ENCODE data around the gene CDH4. TPM values are rescaled to one million over a fixed set of nuclear protein-coding genes. Genes with fewer than 3 reads are reported as not detected.
A peak's percentile ranks its signal among the peaks of the same experiment; 100 is the strongest.

Gene CDH4
- total RNA-seq, 1 donor from 2014 or later: 2.9 TPM

- Mint-ChIP-seq H3K4me3 (no peak overlapping the region), H3K27ac (no peak overlapping the region), H3K27me3 (ENCODE audit: insufficient read depth, low read depth) (no peaks in the 10 kb centered on the region), H3K9me3 (peaks cover 20% of the 10 kb centered on the region), H3K4me1 (peaks cover 22% of the 10 kb centered on the region), H3K36me3 (peaks cover 12% of the 10 kb centered on the region)
- Histone ChIP-seq H3K9ac (no peak overlapping the region), H2AFZ (replicated peaks) (no peak overlapping the region), H3F3A (ENCODE audit: low read depth) (no peaks in the 10 kb centered on the region), H3K36me3 (no peaks in the 10 kb centered on the region), H3K4me2 (no peak overlapping the region), H4K20me1 (ENCODE audit: low read depth) (no peaks in the 10 kb centered on the region), H3K4me1 (peaks cover 5% of the 10 kb centered on the region), H3K27me3 (no peaks in the 10 kb centered on the region), H3K27ac (no peak overlapping the region), H3K79me2 (ENCODE audit: low read depth) (no peaks in the 10 kb centered on the region), H3K4me3 (no peak overlapping the region), H3K9me3 (ENCODE audit: low read depth) (no peaks in the 10 kb centered on the region)
- no peak for DNase-seq (ENCODE audit: low spot score)
- no peak for TF ChIP-seq EZH2 (IDR thresholded peaks at IDR 0.05)
- TF ChIP-seq, protein P1, sequence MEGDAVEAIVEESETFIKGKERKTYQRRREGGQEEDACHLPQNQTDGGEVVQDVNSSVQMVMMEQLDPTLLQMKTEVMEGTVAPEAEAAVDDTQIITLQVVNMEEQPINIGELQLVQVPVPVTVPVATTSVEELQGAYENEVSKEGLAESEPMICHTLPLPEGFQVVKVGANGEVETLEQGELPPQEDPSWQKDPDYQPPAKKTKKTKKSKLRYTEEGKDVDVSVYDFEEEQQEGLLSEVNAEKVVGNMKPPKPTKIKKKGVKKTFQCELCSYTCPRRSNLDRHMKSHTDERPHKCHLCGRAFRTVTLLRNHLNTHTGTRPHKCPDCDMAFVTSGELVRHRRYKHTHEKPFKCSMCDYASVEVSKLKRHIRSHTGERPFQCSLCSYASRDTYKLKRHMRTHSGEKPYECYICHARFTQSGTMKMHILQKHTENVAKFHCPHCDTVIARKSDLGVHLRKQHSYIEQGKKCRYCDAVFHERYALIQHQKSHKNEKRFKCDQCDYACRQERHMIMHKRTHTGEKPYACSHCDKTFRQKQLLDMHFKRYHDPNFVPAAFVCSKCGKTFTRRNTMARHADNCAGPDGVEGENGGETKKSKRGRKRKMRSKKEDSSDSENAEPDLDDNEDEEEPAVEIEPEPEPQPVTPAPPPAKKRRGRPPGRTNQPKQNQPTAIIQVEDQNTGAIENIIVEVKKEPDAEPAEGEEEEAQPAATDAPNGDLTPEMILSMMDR (IDR thresholded peaks at IDR 0.05): no peak
- no peak for TF ChIP-seq EZH2phosphoT487 (IDR thresholded peaks at IDR 0.05)
Measured at GRCh38 chr20:61408951-61409740, 157.1 kb downstream of the CDH4 start.

DNA sequence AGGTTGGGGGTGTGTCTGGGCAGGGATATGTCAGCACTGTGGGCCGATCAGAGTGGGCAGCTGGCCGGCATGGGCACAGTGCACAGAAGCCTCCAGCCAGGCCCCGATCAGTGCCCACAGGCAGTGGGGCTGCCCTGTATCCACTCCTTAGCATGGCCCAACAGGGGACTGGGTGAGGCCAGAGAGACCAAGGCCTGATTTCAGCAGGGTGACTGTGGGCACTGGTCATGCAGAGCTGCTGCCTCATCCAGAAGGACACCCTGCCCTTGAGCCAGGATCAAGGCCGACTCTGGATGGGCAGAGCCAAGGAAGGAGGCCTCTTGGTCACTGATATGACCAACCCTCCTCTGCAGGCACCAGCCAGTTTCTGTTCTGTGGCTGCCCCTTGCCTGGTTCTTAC, 159.7 kb downstream of the CDH4 start:
- H3K4me2 ChIP-seq: no peak overlapping the region
- Mint-ChIP-seq H3K36me3 (peaks cover 7% of the 10 kb centered on the region), H3K27ac (no peak overlapping the region), H3K27me3 (ENCODE audit: insufficient read depth, low read depth) (no peaks in the 10 kb centered on the region), H3K9me3 (peaks cover 11% of the 10 kb centered on the region), H3K4me1 (peaks cover 27% of the 10 kb centered on the region), H3K4me3 (no peak overlapping the region)
- H4K20me1 ChIP-seq (ENCODE audit: low read depth): no peaks in the 10 kb centered on the region
- no peaks in the 10 kb centered on the region for H3K36me3 ChIP-seq
- H3F3A ChIP-seq (ENCODE audit: low read depth): no peaks in the 10 kb centered on the region
- no peak overlapping the region for H2AFZ ChIP-seq (replicated peaks)
- TF ChIP-seq EZH2phosphoT487 (IDR thresholded peaks at IDR 0.05) (no peak), EZH2 (IDR thresholded peaks at IDR 0.05) (no peak)
- no peak for DNase-seq (ENCODE audit: low spot score)
- no peak overlapping the region for H3K4me3 ChIP-seq
- no peak overlapping the region for H3K27ac ChIP-seq
- H3K9me3 ChIP-seq (ENCODE audit: low read depth): no peaks in the 10 kb centered on the region
- H3K4me1 ChIP-seq: peaks cover 2% of the 10 kb centered on the region
- no peak overlapping the region for H3K9ac ChIP-seq
- no peaks in the 10 kb centered on the region for H3K79me2 ChIP-seq (ENCODE audit: low read depth)
- H3K27me3 ChIP-seq: no peaks in the 10 kb centered on the region

GRCh38 chr20:61413752-61414151, 161.7 kb downstream of the CDH4 start:
- Histone ChIP-seq H4K20me1 (ENCODE audit: low read depth) (no peaks in the 10 kb centered on the region), H3K27ac (no peak overlapping the region), H2AFZ (replicated peaks) (no peak overlapping the region), H3K4me3 (no peak overlapping the region), H3K4me1 (peaks cover 10% of the 10 kb centered on the region), H3F3A (ENCODE audit: low read depth) (no peaks in the 10 kb centered on the region), H3K27me3 (no peaks in the 10 kb centered on the region), H3K4me2 (no peak overlapping the region), H3K36me3 (no peaks in the 10 kb centered on the region), H3K79me2 (ENCODE audit: low read depth) (no peaks in the 10 kb centered on the region), H3K9me3 (ENCODE audit: low read depth) (no peaks in the 10 kb centered on the region), H3K9ac (no peak overlapping the region)
- no peak for DNase-seq (ENCODE audit: low spot score)
- no peaks in the 10 kb centered on the region for H3K27me3 Mint-ChIP-seq (ENCODE audit: insufficient read depth, low read depth)
- peaks cover 23% of the 10 kb centered on the region for H3K4me1 Mint-ChIP-seq
- TF ChIP-seq, protein P1 (IDR thresholded peaks at IDR 0.05): no peak
- no peak for TF ChIP-seq EZH2 (IDR thresholded peaks at IDR 0.05)
- TF ChIP-seq EZH2phosphoT487 (IDR thresholded peaks at IDR 0.05): no peak
- no peak overlapping the region for H3K27ac Mint-ChIP-seq
- H3K36me3 Mint-ChIP-seq: no peaks in the 10 kb centered on the region
- H3K9me3 Mint-ChIP-seq: peaks cover 6% of the 10 kb centered on the region
- H3K4me3 Mint-ChIP-seq: no peak overlapping the region

DNA sequence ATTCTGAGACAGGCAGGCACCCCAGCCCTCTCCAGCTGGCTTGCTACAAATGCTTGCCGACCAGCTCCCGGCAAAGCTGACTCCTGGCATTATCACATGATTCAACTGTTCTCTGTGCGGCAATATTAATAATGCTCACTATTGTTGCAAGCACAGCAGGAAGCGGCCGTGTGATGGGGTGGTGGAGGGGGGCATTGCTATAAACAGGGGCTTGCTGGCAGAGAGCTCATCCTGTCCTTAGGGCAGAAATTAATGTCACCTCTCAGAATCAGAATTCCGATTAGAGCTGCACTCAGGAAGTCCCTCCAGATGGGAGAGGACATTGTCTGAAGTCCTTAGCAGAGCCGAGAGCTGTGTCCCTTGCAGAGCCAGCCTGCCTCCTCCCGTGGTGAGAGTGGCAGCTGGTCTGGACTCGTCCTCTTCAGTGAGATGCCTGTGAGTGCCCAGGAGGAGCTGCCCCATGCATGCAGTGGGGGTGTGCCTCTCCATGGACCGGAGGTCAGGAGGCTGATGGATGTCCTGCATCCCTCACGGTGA, 162.5 kb downstream of the CDH4 start:
- Histone ChIP-seq H3K9ac (no peak overlapping the region), H3F3A (ENCODE audit: low read depth) (no peaks in the 10 kb centered on the region), H3K27me3 (no peaks in the 10 kb centered on the region), H4K20me1 (ENCODE audit: low read depth) (no peaks in the 10 kb centered on the region), H3K4me1 (peaks cover 15% of the 10 kb centered on the region), H2AFZ (replicated peaks) (no peak overlapping the region), H3K27ac (no peak overlapping the region), H3K79me2 (ENCODE audit: low read depth) (no peaks in the 10 kb centered on the region), H3K36me3 (no peaks in the 10 kb centered on the region), H3K4me2 (no peak overlapping the region), H3K9me3 (ENCODE audit: low read depth) (no peaks in the 10 kb centered on the region), H3K4me3 (no peak overlapping the region)
- no peak for DNase-seq (ENCODE audit: low spot score)
- Mint-ChIP-seq H3K4me1 (peaks cover 26% of the 10 kb centered on the region), H3K9me3 (peaks cover 6% of the 10 kb centered on the region), H3K27ac (peak overlapping the region; percentile 60), H3K4me3 (no peak overlapping the region), H3K27me3 (ENCODE audit: insufficient read depth, low read depth) (no peaks in the 10 kb centered on the region), H3K36me3 (no peaks in the 10 kb centered on the region)
- no peak for TF ChIP-seq EZH2phosphoT487 (IDR thresholded peaks at IDR 0.05)
- TF ChIP-seq, protein P1 (IDR thresholded peaks at IDR 0.05): no peak
- no peak for TF ChIP-seq EZH2 (IDR thresholded peaks at IDR 0.05)

All from neural progenitor cell (in vitro differentiated cells).